HG03457 (cell line): Measurements from ENCODE around the gene COPRS.
"Not testable (repeated sequence)": the region's sequence is repeated elsewhere in the genome, so short reads cannot be mapped to it uniquely, and the experiment has no call there.

ENCODE experiments used
- ATAC-seq: cut with Tn5 transposase; IDR thresholded peaks from one replicate; pipeline ENCODE4 v1.9.1; 2021; ENCODE audit warnings: moderate number of reproducible peaks; ENCODE audit not compliant: unreplicated experiment

Gene COPRS

GRCh38 chr17:31811101-31811500 is 47.9 kb downstream of the COPRS start:
- no peak for ATAC-seq

DNA sequence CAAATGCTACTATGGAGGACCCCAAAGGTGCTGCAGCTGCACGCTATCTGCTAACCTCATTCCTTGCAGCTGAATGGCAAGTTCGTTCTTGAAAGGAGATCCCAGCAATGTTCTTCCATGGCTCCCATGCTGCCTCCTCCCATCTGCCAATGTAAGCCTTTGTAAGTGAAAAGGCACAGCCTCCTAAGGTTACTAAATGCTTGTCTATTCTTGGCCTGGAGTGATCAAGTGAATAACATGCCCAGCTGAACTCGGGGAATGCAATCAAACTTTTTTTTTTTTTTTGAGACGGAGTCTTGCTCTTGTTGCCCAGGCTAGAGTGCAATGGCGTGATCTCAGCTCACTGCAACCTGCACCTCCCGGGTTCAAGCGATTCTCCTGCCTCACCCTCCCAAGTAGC is 49.2 kb downstream of the COPRS start:
- ATAC-seq, result not testable (repeated sequence)

- ATAC-seq, result no peak
These were observed 50.5 kb downstream of the COPRS start for GRCh38 chr17:31808521-31809050.

DNA sequence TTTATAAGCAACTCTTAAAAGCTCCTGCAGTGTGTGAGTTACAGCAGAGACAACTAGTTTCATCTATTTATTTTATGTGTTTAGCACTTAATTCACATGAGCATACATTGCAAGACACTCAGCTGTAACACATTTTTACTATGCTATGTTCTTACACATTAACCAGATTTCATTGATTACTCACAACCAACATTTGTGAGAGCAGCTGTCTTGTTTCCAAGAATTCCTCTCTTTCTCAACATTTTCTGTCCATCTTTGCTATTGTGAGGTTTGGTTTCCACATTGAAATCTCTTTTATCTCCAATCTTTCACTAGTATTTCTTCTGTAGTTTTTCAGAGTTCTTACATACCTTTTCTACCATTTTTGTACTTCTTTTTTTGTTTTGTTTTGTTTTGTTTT is 51.2 kb downstream of the COPRS start:
- no peak for ATAC-seq

DNA sequence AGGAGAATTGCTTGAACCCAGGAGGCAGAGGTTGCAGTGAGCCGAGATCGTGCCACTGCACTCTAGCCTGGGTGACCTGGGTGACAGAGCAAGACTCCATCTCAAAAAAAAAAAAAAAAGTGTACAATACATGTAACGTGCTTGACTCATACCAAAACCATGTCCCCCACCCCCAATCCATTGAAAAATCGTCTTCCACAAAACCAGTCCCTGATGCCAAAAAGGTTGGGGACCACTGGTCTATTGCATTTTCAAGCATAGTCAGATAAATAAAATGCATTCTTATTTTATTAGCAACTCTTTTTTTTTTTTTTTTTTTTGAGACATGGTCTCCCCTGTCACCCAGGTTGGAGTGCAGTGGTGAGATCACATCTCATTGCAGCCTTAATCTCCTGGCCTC is 52.1 kb downstream of the COPRS start:
- no peak for ATAC-seq

GRCh38 chr17:31803494-31804213 is 55.4 kb downstream of the COPRS start:
- no peak for ATAC-seq

GRCh38 chr17:31802502-31802901 is 56.5 kb downstream of the COPRS start:
- ATAC-seq, result no peak
